H9 (cell line): ENCODE measurements around the gene SYT7. TPM values are rescaled to one million over a fixed set of nuclear protein-coding genes. Genes with fewer than 3 reads are reported as not detected.

Experiments used
- DNase-seq: peaks from one replicate; pipeline ENCODE4 v3.0.0-alpha.2; 2017
- H2AFZ ChIP-seq: one replicate; pipeline ENCODE4 v1.6.1; 2013; ENCODE audit warnings: mild to moderate bottlenecking, low read length, control low read depth, moderate library complexity
- H2AK5ac ChIP-seq: 2 replicates; pipeline ENCODE4 v1.6.1; 2013; ENCODE audit warnings: low read length, control low read depth, mixed read lengths; ENCODE audit not compliant: insufficient read length
- H2BK120ac ChIP-seq: one replicate; pipeline ENCODE4 v1.6.1; 2013; ENCODE audit warnings: low read depth, mild to moderate bottlenecking, low read length, control low read depth, inconsistent platforms; ENCODE audit not compliant: poor library complexity, severe bottlenecking
- H2BK12ac ChIP-seq: 2 replicates; pipeline ENCODE4 v1.6.1; 2013; ENCODE audit warnings: low read length, control low read depth, mixed read lengths, low read depth; ENCODE audit not compliant: insufficient read length
- H2BK15ac ChIP-seq: 2 replicates; pipeline ENCODE4 v1.6.1; 2013; ENCODE audit warnings: low read depth, low read length, control low read depth
- H2BK20ac ChIP-seq: one replicate; pipeline ENCODE4 v1.6.1; 2013; ENCODE audit warnings: low read depth, mild to moderate bottlenecking, low read length, control low read depth, inconsistent platforms; ENCODE audit not compliant: poor library complexity, severe bottlenecking
- H2BK5ac ChIP-seq: 2 replicates; pipeline ENCODE4 v1.6.1; 2013; ENCODE audit warnings: low read length, control low read depth, mixed read lengths; ENCODE audit not compliant: insufficient read length
- H3K14ac ChIP-seq: 2 replicates; pipeline ENCODE4 v1.6.1; 2013; ENCODE audit warnings: low read length, control low read depth; ENCODE audit not compliant: insufficient read depth
- H3K18ac ChIP-seq: 2 replicates; pipeline ENCODE4 v1.6.1; 2013; ENCODE audit warnings: low read depth, mild to moderate bottlenecking, mixed read lengths, low read length, control low read depth; ENCODE audit not compliant: insufficient read length
- H3K23ac ChIP-seq: 2 replicates; pipeline ENCODE4 v1.6.1; 2013; ENCODE audit warnings: low read length, control low read depth, mixed read lengths, low read depth; ENCODE audit not compliant: insufficient read length
- H3K23me2 ChIP-seq: 2 replicates; pipeline ENCODE4 v1.6.1; 2013; ENCODE audit warnings: low read depth, mild to moderate bottlenecking, mixed read lengths, low read length, control low read depth; ENCODE audit not compliant: insufficient read length, poor library complexity, severe bottlenecking
- H3K27ac ChIP-seq: 2 replicates; pipeline ENCODE4 v1.5.1; 2013; ENCODE audit warnings: low read length, control low read depth, mixed read lengths, low read depth; ENCODE audit not compliant: insufficient read length
- H3K27me3 ChIP-seq: 2 replicates; pipeline ENCODE4 v1.6.1; 2013; ENCODE audit warnings: low read length, control low read depth, inconsistent platforms; ENCODE audit not compliant: insufficient read depth
- H3K4ac ChIP-seq: 2 replicates; pipeline ENCODE4 v1.6.1; 2013; ENCODE audit warnings: low read depth, mild to moderate bottlenecking, control low read depth, inconsistent platforms, low read length, moderate library complexity
- H3K4me1 ChIP-seq: 2 replicates; pipeline ENCODE4 v1.6.1; 2013; ENCODE audit warnings: low read length, control low read depth, inconsistent platforms; ENCODE audit not compliant: insufficient read depth
- H3K4me2 ChIP-seq: 2 replicates; pipeline ENCODE4 v1.6.1; 2013; ENCODE audit warnings: low read length, control low read depth, mixed read lengths; ENCODE audit not compliant: insufficient read length, insufficient read depth
- H3K56ac ChIP-seq: 2 replicates; pipeline ENCODE4 v1.6.1; 2013; ENCODE audit warnings: low read depth, mild to moderate bottlenecking, mixed read lengths, low read length, control low read depth; ENCODE audit not compliant: insufficient read length
- H3K79me1 ChIP-seq: 2 replicates; pipeline ENCODE4 v1.6.1; 2013; ENCODE audit warnings: low read depth, mild to moderate bottlenecking, moderate library complexity, low read length, control low read depth, inconsistent platforms; ENCODE audit not compliant: insufficient read depth, poor library complexity, severe bottlenecking
- H3K79me2 ChIP-seq: 2 replicates; pipeline ENCODE4 v1.6.1; 2013; ENCODE audit warnings: low read length, control low read depth, inconsistent platforms; ENCODE audit not compliant: insufficient read depth
- H3K9ac ChIP-seq: 2 replicates; pipeline ENCODE4 v1.6.1; 2013; ENCODE audit warnings: low read length, control low read depth, mixed read lengths; ENCODE audit not compliant: insufficient read length; ENCODE audit errors: extremely low read depth
- H3K9me3 ChIP-seq: one replicate; pipeline ENCODE4 v1.6.1; 2013; ENCODE audit warnings: low read depth, low read length, inconsistent platforms; ENCODE audit not compliant: control insufficient read depth
- H3T11ph ChIP-seq: one replicate; pipeline ENCODE4 v1.6.1; 2013; ENCODE audit warnings: mild to moderate bottlenecking, low read length, control low read depth, inconsistent platforms
- H4K20me1 ChIP-seq: one replicate; pipeline ENCODE4 v1.6.1; 2013; ENCODE audit not compliant: control insufficient read depth, insufficient read length, insufficient read depth
- H4K5ac ChIP-seq: 2 replicates; pipeline ENCODE4 v1.6.1; 2013; ENCODE audit warnings: low read depth, mild to moderate bottlenecking, mixed read lengths, low read length, control low read depth; ENCODE audit not compliant: insufficient read length
- H4K8ac ChIP-seq: replicated peaks from 2 replicates; pipeline ENCODE4 v1.6.1; 2013; ENCODE audit warnings: low read length, control low read depth, mixed read lengths, low read depth; ENCODE audit not compliant: insufficient read length
- H4K91ac ChIP-seq: 2 replicates; pipeline ENCODE4 v1.6.1; 2013; ENCODE audit warnings: low read depth, mild to moderate bottlenecking, moderate library complexity, mixed read lengths, low read length, control low read depth; ENCODE audit not compliant: insufficient read length
- H3K27ac Mint-ChIP-seq, 3 experiments: 2 replicates in 2 of 3; 3 replicates in 1 of 3; pipeline ENCODE4 v1.8.0; 2020 to 2021; ENCODE audit warnings: mixed read lengths in 3 of 3, mild to moderate bottlenecking in 1 of 3, moderate library complexity in 1 of 3
- H3K27me3 Mint-ChIP-seq: 2 replicates; pipeline ENCODE4 v1.8.0; 2021; ENCODE audit warnings: low read depth, mild to moderate bottlenecking, moderate library complexity, mixed read lengths
- H3K36me3 Mint-ChIP-seq, 3 experiments: 2 replicates in 2 of 3; 3 replicates in 1 of 3; pipeline ENCODE4 v1.8.0; 2020 to 2021; ENCODE audit warnings: low read depth in 3 of 3, mixed read lengths in 3 of 3; ENCODE audit not compliant: insufficient read depth in 1 of 3
- H3K4me1 Mint-ChIP-seq, 2 experiments: 2 replicates each; pipeline ENCODE4 v1.8.0; 2020; ENCODE audit warnings: mixed read lengths in 2 of 2
- H3K4me3 Mint-ChIP-seq, 2 experiments: 2 replicates in 1 of 2; 3 replicates in 1 of 2; pipeline ENCODE4 v1.8.0; 2020 to 2021; ENCODE audit warnings: mild to moderate bottlenecking in 2 of 2, mixed read lengths in 2 of 2, moderate library complexity in 1 of 2
- H3K9me3 Mint-ChIP-seq, 2 experiments: 2 replicates in 1 of 2; 3 replicates in 1 of 2; pipeline ENCODE4 v1.8.0; 2020; ENCODE audit warnings: mild to moderate bottlenecking in 2 of 2, mixed read lengths in 2 of 2, moderate library complexity in 1 of 2
- CTCF ChIP-seq: fragments of 200-600 bp; sonication (generic); conservative IDR thresholded peaks from 3 replicates; pipeline ENCODE4 v1.8.0; 2021; ENCODE audit warnings: antibody characterized with exemption, mild to moderate bottlenecking
- WGBS: extraction: QIAGEN DNeasy Blood & Tissue Kit; methylation state at CpG from one replicate; pipeline ENCODE4 v1.1.7; 2013; ENCODE audit warnings: missing lambda C conversion rate, low lambda C conversion rate, mixed read lengths; ENCODE audit not compliant: insufficient read length; ENCODE audit errors: extremely low coverage; 5-methylcytosine and 5-hydroxymethylcytosine counted together
- total RNA-seq: library from RNA; stranded (reverse); gene quantifications from 2 replicates; pipeline ENCODE4 v1.2.1, GENCODE V29; 2021

SYT7 gene
- total RNA-seq, 1 experiment from 2014 or later: 8.8 TPM

GRCh38 chr11:61524963-61525587 lies 55.8 kb downstream of the SYT7 start:
- Histone ChIP-seq H3K9ac (no peak overlapping the region), H4K5ac (no peak overlapping the region), H3K4me2 (no peak overlapping the region), H3K79me1 (no peaks in the 10 kb centered on the region), H3T11ph (no peak overlapping the region), H2BK20ac (no peak overlapping the region), H2BK5ac (no peak overlapping the region), H3K27me3 (no peaks in the 10 kb centered on the region), H4K8ac (no peak overlapping the region), H2BK120ac (no peak overlapping the region), H3K4ac (no peak overlapping the region), H3K23ac (no peak overlapping the region), H3K79me2 (no peaks in the 10 kb centered on the region), H3K9me3 (no peaks in the 10 kb centered on the region), H3K18ac (no peak overlapping the region), H3K23me2 (no peaks in the 10 kb centered on the region), H2BK12ac (no peak overlapping the region), H3K14ac (no peak overlapping the region), H3K27ac (no peak overlapping the region), H2BK15ac (no peak overlapping the region), H2AK5ac (no peak overlapping the region), H4K20me1 (no peaks in the 10 kb centered on the region), H3K4me1 (no peaks in the 10 kb centered on the region; the same call in 1 of the 2 replicates), H2AFZ (no peak overlapping the region), H3K56ac (no peak overlapping the region), H4K91ac (no peak overlapping the region)
- WGBS: no CpG with 5 or more reads among the region's 19 CpGs
- no peak overlapping the region; a peak in 1 of 5 replicates for H3K4me3 Mint-ChIP-seq
- no peak for TF ChIP-seq CTCF
- no peaks in the 10 kb centered on the region for H3K9me3 Mint-ChIP-seq
- peaks cover 0 to 11% (median 0%) of the 10 kb centered on the region in 3 experiments; a peak in 2 of 7 replicates for H3K36me3 Mint-ChIP-seq
- peaks cover 5 to 16% of the 10 kb centered on the region in 2 experiments; a peak in 3 of 4 replicates for H3K4me1 Mint-ChIP-seq
- H3K27me3 Mint-ChIP-seq: peaks cover 8% of the 10 kb centered on the region
- no peak for DNase-seq
- no peak overlapping the region; a peak in 1 of 7 replicates for H3K27ac Mint-ChIP-seq
